Osteocyte (in vitro differentiated cells): ENCODE data around the gene TACC3. TPM values are rescaled to one million over a fixed set of nuclear protein-coding genes. Genes with fewer than 3 reads are reported as not detected.

Source experiments
- DNase-seq: peaks from one replicate; pipeline ENCODE4 v3.0.0; 2021; ENCODE audit warnings: mixed read lengths; ENCODE audit not compliant: unreplicated experiment; ENCODE audit errors: extremely low spot score
- H3K27ac Mint-ChIP-seq: one replicate; pipeline ENCODE4 v1.8.0; 2021; ENCODE audit warnings: mild to moderate bottlenecking, mixed read lengths; ENCODE audit not compliant: unreplicated experiment
- H3K27me3 Mint-ChIP-seq: one replicate; pipeline ENCODE4 v1.8.0; 2021; ENCODE audit warnings: mixed read lengths; ENCODE audit not compliant: unreplicated experiment
- H3K36me3 Mint-ChIP-seq: one replicate; pipeline ENCODE4 v1.8.0; 2021; ENCODE audit warnings: mixed read lengths; ENCODE audit not compliant: unreplicated experiment
- H3K4me1 Mint-ChIP-seq: one replicate; pipeline ENCODE4 v1.8.0; 2021; ENCODE audit warnings: mixed read lengths; ENCODE audit not compliant: unreplicated experiment
- H3K4me3 Mint-ChIP-seq: one replicate; pipeline ENCODE4 v1.8.0; 2021; ENCODE audit warnings: mild to moderate bottlenecking, moderate library complexity, mixed read lengths; ENCODE audit not compliant: unreplicated experiment
- H3K9me3 Mint-ChIP-seq: one replicate; pipeline ENCODE4 v1.8.0; 2021; ENCODE audit warnings: mixed read lengths; ENCODE audit not compliant: unreplicated experiment
- total RNA-seq: library from RNA; stranded (reverse); gene quantifications from 2 replicates; pipeline ENCODE4 v1.2.1, GENCODE V29; 2021
- TF ChIP-seq, protein P1 (sequence below): fragments of 200-600 bp; sonication (generic); IDR thresholded peaks from 2 replicates; pipeline ENCODE4 v1.5.0; 2021; ENCODE audit warnings: antibody characterized with exemption, mild to moderate bottlenecking, moderate library complexity

The TACC3 gene
- total RNA-seq, 1 donor from 2014 or later, result 23.6 TPM

DNA sequence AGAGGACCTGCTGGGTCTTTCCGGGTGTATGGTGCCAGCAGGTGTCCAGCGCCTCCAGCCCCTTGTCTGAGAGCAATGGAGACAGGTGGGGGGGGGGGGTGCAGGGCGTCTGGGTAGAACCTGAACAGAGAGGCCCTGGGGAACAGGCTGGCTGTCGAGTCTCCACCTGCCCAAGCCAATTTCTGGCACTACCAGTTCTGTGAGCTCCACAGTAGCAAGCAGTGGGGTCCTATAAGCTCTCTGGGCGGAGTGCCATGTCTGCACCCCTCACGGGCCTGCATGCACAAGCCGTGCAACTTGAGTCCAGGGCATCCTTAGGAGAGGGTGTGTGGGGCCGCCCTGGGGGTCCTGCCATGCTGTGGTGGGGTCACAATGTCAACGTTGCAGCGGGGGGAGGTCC, 61.7 kb downstream of the TACC3 start:
- Mint-ChIP-seq H3K4me3 (no peak overlapping the region), H3K36me3 (no peaks in the 10 kb centered on the region), H3K27me3 (no peaks in the 10 kb centered on the region), H3K4me1 (peaks cover 14% of the 10 kb centered on the region), H3K9me3 (no peaks in the 10 kb centered on the region), H3K27ac (no peak overlapping the region)
- TF ChIP-seq, protein P1, sequence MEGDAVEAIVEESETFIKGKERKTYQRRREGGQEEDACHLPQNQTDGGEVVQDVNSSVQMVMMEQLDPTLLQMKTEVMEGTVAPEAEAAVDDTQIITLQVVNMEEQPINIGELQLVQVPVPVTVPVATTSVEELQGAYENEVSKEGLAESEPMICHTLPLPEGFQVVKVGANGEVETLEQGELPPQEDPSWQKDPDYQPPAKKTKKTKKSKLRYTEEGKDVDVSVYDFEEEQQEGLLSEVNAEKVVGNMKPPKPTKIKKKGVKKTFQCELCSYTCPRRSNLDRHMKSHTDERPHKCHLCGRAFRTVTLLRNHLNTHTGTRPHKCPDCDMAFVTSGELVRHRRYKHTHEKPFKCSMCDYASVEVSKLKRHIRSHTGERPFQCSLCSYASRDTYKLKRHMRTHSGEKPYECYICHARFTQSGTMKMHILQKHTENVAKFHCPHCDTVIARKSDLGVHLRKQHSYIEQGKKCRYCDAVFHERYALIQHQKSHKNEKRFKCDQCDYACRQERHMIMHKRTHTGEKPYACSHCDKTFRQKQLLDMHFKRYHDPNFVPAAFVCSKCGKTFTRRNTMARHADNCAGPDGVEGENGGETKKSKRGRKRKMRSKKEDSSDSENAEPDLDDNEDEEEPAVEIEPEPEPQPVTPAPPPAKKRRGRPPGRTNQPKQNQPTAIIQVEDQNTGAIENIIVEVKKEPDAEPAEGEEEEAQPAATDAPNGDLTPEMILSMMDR, result no peak
- DNase-seq, result no peak

DNA sequence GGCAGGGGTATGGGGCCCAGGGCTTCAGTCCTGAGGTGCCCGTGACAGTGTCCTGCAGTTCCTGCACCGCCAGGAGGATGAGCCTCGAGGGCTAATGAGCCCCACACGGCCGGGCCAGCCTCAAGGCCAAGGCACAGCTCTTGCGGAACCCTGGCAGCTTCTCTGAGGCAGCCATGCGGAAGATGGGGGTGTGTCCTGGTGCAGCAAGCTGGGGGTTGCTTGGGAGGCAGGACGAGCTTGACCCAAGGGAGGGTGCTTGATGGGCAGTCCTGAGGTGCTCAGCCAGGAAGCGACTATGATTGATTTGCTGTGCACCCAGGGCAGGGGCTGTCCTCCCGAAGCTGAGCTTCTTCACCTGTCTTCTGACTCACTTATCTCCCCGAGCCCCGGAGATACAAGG, 62.6 kb downstream of the TACC3 start:
- Mint-ChIP-seq H3K4me1 (peaks cover 14% of the 10 kb centered on the region), H3K27ac (no peak overlapping the region), H3K4me3 (no peak overlapping the region), H3K9me3 (no peaks in the 10 kb centered on the region), H3K27me3 (no peaks in the 10 kb centered on the region), H3K36me3 (no peaks in the 10 kb centered on the region)
- TF ChIP-seq, protein P1, result no peak
- no peak for DNase-seq

DNA sequence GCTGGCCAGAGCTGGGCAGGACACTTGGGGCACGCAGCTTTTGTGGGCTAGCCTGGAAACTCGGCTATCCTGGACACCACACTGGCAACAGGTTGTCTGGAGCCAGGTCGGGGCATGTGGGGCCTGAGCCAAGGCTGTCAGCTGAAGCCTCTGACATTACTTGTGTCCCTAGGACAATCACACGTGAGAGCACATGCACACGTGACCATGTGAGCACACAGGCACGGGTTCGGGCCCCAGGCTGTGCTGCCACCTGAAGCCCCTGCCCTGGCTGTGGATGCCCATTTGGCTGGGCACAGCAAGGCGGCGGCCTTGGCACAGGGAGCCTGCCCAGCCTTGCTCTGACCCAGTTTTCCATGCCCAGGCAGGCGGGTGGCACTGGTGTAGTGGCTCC, 63.1 kb downstream of the TACC3 start:
- Mint-ChIP-seq H3K4me1 (peaks cover 12% of the 10 kb centered on the region), H3K9me3 (no peaks in the 10 kb centered on the region), H3K36me3 (no peaks in the 10 kb centered on the region), H3K4me3 (no peak overlapping the region), H3K27me3 (no peaks in the 10 kb centered on the region), H3K27ac (no peak overlapping the region)
- DNase-seq, result no peak
- TF ChIP-seq, protein P1, result no peak

DNA sequence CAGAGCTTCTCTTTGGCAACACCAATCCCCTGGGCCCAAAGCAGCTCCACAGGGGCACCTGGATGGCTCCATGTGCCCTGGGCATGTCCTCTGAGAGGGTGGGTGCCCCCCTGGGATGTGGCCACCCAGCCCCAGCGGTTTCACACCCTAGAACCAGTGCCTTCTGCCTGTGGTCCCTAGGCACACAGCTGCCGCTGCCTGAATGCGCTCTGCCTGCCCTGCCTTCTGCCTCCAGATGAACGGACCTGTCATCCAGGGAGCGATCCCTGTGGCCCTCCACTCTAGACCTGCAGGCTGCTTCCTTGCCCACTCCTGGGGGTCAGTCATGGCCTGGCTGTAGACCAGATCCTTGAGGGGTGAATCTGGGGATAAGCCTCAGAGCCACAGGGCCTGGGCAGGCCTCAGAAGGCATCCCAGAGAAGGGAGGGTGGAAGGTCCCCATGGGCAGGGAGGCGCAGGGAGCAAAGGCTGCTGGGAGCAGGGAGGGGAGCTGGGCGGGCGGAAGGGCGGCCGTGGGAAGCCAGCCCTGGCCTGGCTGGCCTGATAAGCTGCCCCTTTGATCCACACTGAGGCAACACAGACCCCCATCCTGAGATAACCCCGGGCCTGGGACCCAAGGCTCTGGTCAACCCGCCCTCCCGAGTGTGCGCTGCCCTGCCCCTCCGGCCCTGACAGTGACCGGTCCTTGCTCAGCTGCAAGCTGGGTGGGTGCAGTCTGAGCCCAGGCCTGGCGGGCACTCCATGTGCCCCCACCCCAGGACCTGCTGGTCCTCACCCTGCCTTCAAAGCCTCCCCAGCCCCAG, 63.7 kb downstream of the TACC3 start:
- no peak for DNase-seq
- Mint-ChIP-seq H3K9me3 (no peaks in the 10 kb centered on the region), H3K4me1 (peaks cover 12% of the 10 kb centered on the region), H3K27me3 (no peaks in the 10 kb centered on the region), H3K4me3 (no peak overlapping the region), H3K27ac (no peak overlapping the region), H3K36me3 (no peaks in the 10 kb centered on the region)
- TF ChIP-seq, protein P1, result no peak

DNA sequence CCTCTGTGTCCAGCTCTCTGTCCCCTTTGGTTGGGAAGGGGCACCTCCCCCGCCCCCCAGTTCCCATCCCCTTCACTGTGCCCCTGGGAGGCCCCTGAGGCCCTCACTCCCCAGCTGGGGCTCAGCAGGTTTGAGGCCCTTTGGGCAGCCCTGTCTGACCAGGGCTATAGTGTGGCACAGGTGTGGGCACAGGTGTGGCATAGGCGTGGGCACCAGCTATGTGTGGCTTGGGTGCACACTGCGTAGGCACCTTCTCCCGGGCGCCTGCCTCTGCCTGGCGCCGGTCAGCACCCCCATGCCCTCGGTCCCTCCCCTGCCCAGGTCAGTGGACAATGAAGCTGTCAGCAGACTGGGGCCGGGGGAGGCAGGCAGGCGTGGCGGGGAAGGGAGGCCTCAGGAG, 64.3 kb downstream of the TACC3 start:
- Mint-ChIP-seq H3K36me3 (no peaks in the 10 kb centered on the region), H3K4me1 (peaks cover 12% of the 10 kb centered on the region), H3K27ac (no peak overlapping the region), H3K4me3 (no peak overlapping the region), H3K9me3 (no peaks in the 10 kb centered on the region), H3K27me3 (no peaks in the 10 kb centered on the region)
- no peak for DNase-seq
- TF ChIP-seq, protein P1, result no peak
